B cell (primary cell): ENCODE measurements around the gene TNRC6A. TPM values are rescaled to one million over a fixed set of nuclear protein-coding genes. Genes with fewer than 3 reads are reported as not detected.

ENCODE experiments used
- ATAC-seq: fragments of 200-7000 bp; cut with Tn5 transposase; one replicate; pipeline ENCODE4 v1.10.0; 2021; ENCODE audit warnings: low read depth, mild to moderate bottlenecking, moderate number of reproducible peaks, moderate library complexity
- CTCF ChIA-PET: fragments of 350-600 bp; sonication (Branson Sonifier 250); formaldehyde crosslinking; loops from one replicate; lab custom pipeline; 2021; ENCODE audit warnings: antibody characterized with exemption, inconsistent platforms; lab: Charles Lee
- POLR2A ChIA-PET: fragments of 350-600 bp; sonication (Branson Sonifier 250); formaldehyde crosslinking; loops from one replicate; lab custom pipeline; 2021; ENCODE audit warnings: antibody characterized with exemption; lab: Charles Lee
- DNase-seq: peaks from one replicate; pipeline ENCODE4 v3.0.0; 2013
- H2AFZ ChIP-seq: 2 replicates; pipeline ENCODE4 v1.6.1; 2012; ENCODE audit warnings: mild to moderate bottlenecking, low read depth, low read length; ENCODE audit not compliant: insufficient read depth, poor library complexity, severe bottlenecking
- H3K27ac ChIP-seq, 2 donors: 1 replicate in 1 of 2; 2 replicates in 1 of 2; pipeline ENCODE4 v1.5.1; 2012 to 2013; ENCODE audit warnings: low read length in 2 of 2, mild to moderate bottlenecking in 2 of 2, moderate library complexity in 1 of 2
- H3K27me3 ChIP-seq, 4 experiments: fragments of 200-600 bp in 1 of 4; sonication (generic) in 1 of 4; replicated peaks in 1 of 4; 1 replicate in 2 of 4; 2 replicates in 2 of 4; pipeline versions ENCODE4 v1.6.1 to v1.7.0; 2013 to 2016; ENCODE audit warnings: low read length in 3 of 4, mild to moderate bottlenecking in 2 of 4, mixed read lengths in 1 of 4, moderate library complexity in 1 of 4; ENCODE audit not compliant: insufficient read depth in 4 of 4, control insufficient read depth in 3 of 4; ENCODE audit errors: control extremely low read depth in 1 of 4
- H3K36me3 ChIP-seq, 2 experiments: replicated peaks in 1 of 2; 1 replicate in 1 of 2; 2 replicates in 1 of 2; pipeline versions ENCODE4 v1.6.1 to v1.7.1; 2013; ENCODE audit warnings: low read length in 1 of 2; ENCODE audit not compliant: insufficient read depth in 2 of 2, control insufficient read depth in 1 of 2; ENCODE audit errors: control extremely low read depth in 1 of 2, extremely low read depth in 1 of 2
- H3K4me1 ChIP-seq, 2 donors: fragments of 200-600 bp in 1 of 2; sonication (generic) in 1 of 2; 1 replicate in 1 of 2; 2 replicates in 1 of 2; pipeline versions ENCODE4 v1.5.1 to v1.6.1; 2013 to 2017; ENCODE audit warnings: low read length in 2 of 2; ENCODE audit not compliant: control insufficient read depth in 2 of 2, insufficient read depth in 2 of 2
- H3K4me2 ChIP-seq: replicated peaks from 2 replicates; pipeline ENCODE3; 2012; ENCODE audit warnings: mild to moderate bottlenecking, low read depth, low read length; ENCODE audit not compliant: poor library complexity, severe bottlenecking
- H3K4me3 ChIP-seq, 5 experiments: fragments of 200-600 bp in 1 of 5; sonication (generic) in 1 of 5; 1 replicate in 3 of 5; 2 replicates in 2 of 5; pipeline versions ENCODE4 v1.5.1 to v1.7.0; 2011 to 2016; ENCODE audit warnings: low read length in 4 of 5, mild to moderate bottlenecking in 4 of 5, low read depth in 2 of 5, control low read depth in 1 of 5, moderate library complexity in 1 of 5; ENCODE audit not compliant: insufficient read depth in 1 of 5; ENCODE audit errors: control extremely low read depth in 1 of 5, extremely low read depth in 1 of 5
- H3K79me2 ChIP-seq: fragments of 200-600 bp; sonication (generic); one replicate; pipeline ENCODE4 v1.6.0; 2016; ENCODE audit warnings: low read length; ENCODE audit not compliant: control insufficient read depth, insufficient read depth
- H3K9ac ChIP-seq: fragments of 200-600 bp; sonication (generic); 2 replicates; pipeline ENCODE4 v1.6.1; 2017; ENCODE audit warnings: mild to moderate bottlenecking, low read length, moderate library complexity
- H3K9me3 ChIP-seq, 3 donors: one replicate each; pipeline versions ENCODE4 v1.6.1 to v1.7.1; 2013; ENCODE audit warnings: low read length in 2 of 3; ENCODE audit not compliant: control insufficient read depth in 2 of 3, insufficient read depth in 1 of 3; ENCODE audit errors: control extremely low read depth in 1 of 3
- H4K20me1 ChIP-seq: 2 replicates; pipeline ENCODE4 v1.6.0; 2012; ENCODE audit warnings: mild to moderate bottlenecking, low read length; ENCODE audit not compliant: insufficient read depth, control insufficient read depth, poor library complexity, severe bottlenecking
- H3K27ac Mint-ChIP-seq: one replicate; pipeline ENCODE4 v1.8.0; 2021; ENCODE audit warnings: mixed read lengths
- H3K27me3 Mint-ChIP-seq: one replicate; pipeline ENCODE4 v1.8.0; 2021; ENCODE audit warnings: mixed read lengths
- H3K4me1 Mint-ChIP-seq: one replicate; pipeline ENCODE4 v1.8.0; 2021; ENCODE audit warnings: mixed read lengths
- H3K4me3 Mint-ChIP-seq: one replicate; pipeline ENCODE4 v1.8.0; 2021; ENCODE audit warnings: mixed read lengths
- H3K9me3 Mint-ChIP-seq: one replicate; pipeline ENCODE4 v1.8.0; 2022; ENCODE audit warnings: mixed read lengths; ENCODE audit not compliant: insufficient read depth
- EZH2 ChIP-seq: IDR thresholded peaks from 2 replicates; pipeline ENCODE4 v1.6.1; 2012; ENCODE audit warnings: borderline replicate concordance, low read depth, mild to moderate bottlenecking, moderate library complexity, low read length; ENCODE audit not compliant: insufficient read depth, poor library complexity, severe bottlenecking
- WGBS: methylation state at CpG from one replicate; pipeline ENCODE4 v1.1.5; 2013; ENCODE audit warnings: missing lambda C conversion rate; ENCODE audit not compliant: insufficient coverage; 5-methylcytosine and 5-hydroxymethylcytosine counted together
- intact Hi-C: fragments of 100-400 bp; cut with micrococcal nuclease; formaldehyde crosslinking; loops from one replicate; pipeline ENCODE4 v1.10.0; 2022
- polyA plus RNA-seq: library from polyadenylated mRNA; depleted of rRNA; stranded (reverse); fragments of >200 nt; gene quantifications from 2 replicates; pipeline ENCODE4 v1.2.3, GENCODE V29; 2012
- total RNA-seq, 2 donors: library from RNA; stranded (reverse); fragments of 120-200 nt in 1 of 2; gene quantifications; 1 replicate in 1 of 2; 2 replicates in 1 of 2; pipeline versions ENCODE4 v1.2.3 to v1.2.4, GENCODE V29; 2013 to 2022
- TF ChIP-seq, protein P1 (sequence below): fragments of 200-600 bp; IDR thresholded peaks from one replicate; pipeline ENCODE4 v1.8.0; 2022; ENCODE audit warnings: antibody characterized with exemption, mild to moderate bottlenecking

The TNRC6A gene
- total and polyA plus RNA-seq, 2 donors (not counting 1 experiment from before 2014, with no cell fraction given), result 79.3 to 104 TPM

DNA sequence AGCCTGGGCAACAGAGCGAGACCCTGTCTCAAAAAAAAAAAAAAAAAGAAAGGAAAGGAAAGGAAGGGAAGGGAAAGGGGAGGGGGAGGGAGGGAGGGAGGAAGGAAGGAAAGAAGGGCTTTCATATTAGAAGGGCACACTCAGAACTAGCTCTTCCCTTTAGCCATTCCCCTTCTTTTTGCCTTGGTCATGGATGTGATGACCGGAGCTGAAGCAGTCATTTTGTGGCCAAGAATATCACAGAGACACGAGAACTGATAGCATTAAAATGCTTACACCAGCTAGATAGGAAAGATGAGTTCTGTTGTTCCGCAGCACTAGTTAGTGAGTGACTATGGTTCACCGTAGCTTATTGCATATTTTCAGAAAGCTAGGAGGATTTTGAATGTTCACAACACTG lies 32.8 kb upstream of the TNRC6A start:
- Histone ChIP-seq H3K9ac (no peak overlapping the region), H2AFZ (no peak overlapping the region), H3K4me3 (no peak overlapping the region), H3K79me2 (no peaks in the 10 kb centered on the region), H4K20me1 (no peaks in the 10 kb centered on the region), H3K4me2 (no peak overlapping the region), H3K36me3 (no peaks in the 10 kb centered on the region), H3K27ac (no peak overlapping the region), H3K4me1 (no peaks in the 10 kb centered on the region), H3K9me3 (peaks cover 0 to 2% (median 1%) of the 10 kb centered on the region in 3 donors), H3K27me3 (peaks cover 0 to 6% (median 0%) of the 10 kb centered on the region in 4 experiments)
- DNase-seq, result no peak
- intact Hi-C loops, result no loop called here
- peaks cover 6% of the 10 kb centered on the region for H3K27me3 Mint-ChIP-seq
- ChIA-PET POLR2A (no interaction called here), CTCF (no interaction called here)
- H3K4me3 Mint-ChIP-seq, result no peak overlapping the region
- TF ChIP-seq EZH2, result no peak
- TF ChIP-seq, protein P1, sequence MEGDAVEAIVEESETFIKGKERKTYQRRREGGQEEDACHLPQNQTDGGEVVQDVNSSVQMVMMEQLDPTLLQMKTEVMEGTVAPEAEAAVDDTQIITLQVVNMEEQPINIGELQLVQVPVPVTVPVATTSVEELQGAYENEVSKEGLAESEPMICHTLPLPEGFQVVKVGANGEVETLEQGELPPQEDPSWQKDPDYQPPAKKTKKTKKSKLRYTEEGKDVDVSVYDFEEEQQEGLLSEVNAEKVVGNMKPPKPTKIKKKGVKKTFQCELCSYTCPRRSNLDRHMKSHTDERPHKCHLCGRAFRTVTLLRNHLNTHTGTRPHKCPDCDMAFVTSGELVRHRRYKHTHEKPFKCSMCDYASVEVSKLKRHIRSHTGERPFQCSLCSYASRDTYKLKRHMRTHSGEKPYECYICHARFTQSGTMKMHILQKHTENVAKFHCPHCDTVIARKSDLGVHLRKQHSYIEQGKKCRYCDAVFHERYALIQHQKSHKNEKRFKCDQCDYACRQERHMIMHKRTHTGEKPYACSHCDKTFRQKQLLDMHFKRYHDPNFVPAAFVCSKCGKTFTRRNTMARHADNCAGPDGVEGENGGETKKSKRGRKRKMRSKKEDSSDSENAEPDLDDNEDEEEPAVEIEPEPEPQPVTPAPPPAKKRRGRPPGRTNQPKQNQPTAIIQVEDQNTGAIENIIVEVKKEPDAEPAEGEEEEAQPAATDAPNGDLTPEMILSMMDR, result no peak
- 100% methylated on average over 2 of the region's 5 CpGs for WGBS
- H3K9me3 Mint-ChIP-seq, result peaks cover 3% of the 10 kb centered on the region
- no peak for ATAC-seq
- no peaks in the 10 kb centered on the region for H3K4me1 Mint-ChIP-seq
- no peak overlapping the region for H3K27ac Mint-ChIP-seq

DNA sequence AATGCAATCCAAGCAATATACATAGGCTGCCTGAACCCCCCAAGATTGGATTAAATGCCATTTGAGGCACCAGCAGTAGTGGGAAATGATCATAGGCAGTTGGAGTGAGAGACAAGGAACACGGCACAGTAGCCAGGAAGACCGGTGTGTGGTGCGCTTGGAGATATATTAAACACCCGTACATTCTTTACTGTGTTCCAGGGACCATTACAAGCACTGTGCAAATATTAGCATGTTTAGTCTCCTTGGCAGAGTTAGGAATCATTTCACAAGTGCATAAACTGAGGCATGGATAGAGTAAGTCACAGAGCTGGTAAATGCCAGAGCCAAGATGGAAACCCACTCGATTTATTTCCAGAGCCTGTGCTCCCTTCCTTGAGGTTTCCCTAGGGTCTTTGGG lies 31.1 kb upstream of the TNRC6A start:
- WGBS, result 93% methylated on average over 3 of the region's 5 CpGs
- H3K27ac Mint-ChIP-seq, result no peak overlapping the region
- ChIA-PET POLR2A (no interaction called here), CTCF (no interaction called here)
- H3K27me3 Mint-ChIP-seq, result peaks cover 11% of the 10 kb centered on the region
- no peak overlapping the region for H3K4me2 ChIP-seq
- peaks cover 3% of the 10 kb centered on the region for H3K9me3 Mint-ChIP-seq
- H3K27ac ChIP-seq, result no peak overlapping the region
- TF ChIP-seq EZH2, result no peak
- TF ChIP-seq, protein P1, result no peak
- no peak overlapping the region for H3K4me3 ChIP-seq
- no peaks in the 10 kb centered on the region for H3K79me2 ChIP-seq
- no peak overlapping the region for H3K4me3 Mint-ChIP-seq
- ATAC-seq (no peak), DNase-seq (no peak)
- H3K27me3 ChIP-seq, result peaks cover 0 to 6% (median 0%) of the 10 kb centered on the region in 4 experiments
- H3K4me1 Mint-ChIP-seq, result no peaks in the 10 kb centered on the region
- intact Hi-C loops, result no loop called here
- H3K4me1 ChIP-seq, result no peaks in the 10 kb centered on the region
- no peaks in the 10 kb centered on the region for H4K20me1 ChIP-seq
- peaks cover 0 to 2% (median 1%) of the 10 kb centered on the region in 3 donors for H3K9me3 ChIP-seq
- no peak overlapping the region for H2AFZ ChIP-seq
- H3K36me3 ChIP-seq, result no peaks in the 10 kb centered on the region
- no peak overlapping the region for H3K9ac ChIP-seq
